HPDE6-E6E7 (cell line): ENCODE data around the gene SLC40A1.

Source experiments
- DNase-seq: peaks from one replicate; pipeline ENCODE4 v3.0.0; 2011; ENCODE audit warnings: missing footprints; ENCODE audit errors: extremely low spot score

SLC40A1 gene

GRCh38 chr2:189514104-189514503 is 66.5 kb downstream of the SLC40A1 start:
- no peak for DNase-seq

- no peak for DNase-seq
These were observed 67.7 kb downstream of the SLC40A1 start for GRCh38 chr2:189512879-189513278.

GRCh38 chr2:189511960-189512319 is 68.6 kb downstream of the SLC40A1 start:
- DNase-seq, result no peak

- DNase-seq, result no peak
These were observed 69.2 kb downstream of the SLC40A1 start for GRCh38 chr2:189511210-189511959.
